Neural crest cell (in vitro differentiated cells): Measurements from ENCODE around the gene LMBRD1. TPM values are rescaled to one million over a fixed set of nuclear protein-coding genes. Genes with fewer than 3 reads are reported as not detected.

Experiments used
- DNase-seq: peaks from one replicate; pipeline ENCODE4 v3.0.0; 2021; ENCODE audit warnings: low read depth, mixed read lengths, low spot score
- H3K27ac Mint-ChIP-seq: one replicate; pipeline ENCODE4 v1.8.0; 2021; ENCODE audit warnings: mild to moderate bottlenecking, mixed read lengths; ENCODE audit not compliant: unreplicated experiment
- H3K27me3 Mint-ChIP-seq: 2 replicates; pipeline ENCODE4 v1.8.0; 2021; ENCODE audit warnings: low read depth, mild to moderate bottlenecking, mixed read lengths
- H3K36me3 Mint-ChIP-seq: 2 replicates; pipeline ENCODE4 v1.8.0; 2021; ENCODE audit warnings: low read depth, mild to moderate bottlenecking, mixed read lengths
- H3K4me1 Mint-ChIP-seq: 2 replicates; pipeline ENCODE4 v1.8.0; 2021; ENCODE audit warnings: mixed read lengths
- H3K4me3 Mint-ChIP-seq: one replicate; pipeline ENCODE4 v1.8.0; 2021; ENCODE audit warnings: mild to moderate bottlenecking, mixed read lengths
- H3K9me3 Mint-ChIP-seq: 2 replicates; pipeline ENCODE4 v1.8.0; 2021; ENCODE audit warnings: mixed read lengths
- total RNA-seq: library from RNA; stranded (reverse); gene quantifications from 2 replicates; pipeline ENCODE4 v1.2.1, GENCODE V29; 2021
- TF ChIP-seq, protein P1 (sequence below): fragments of 200-600 bp; sonication (generic); conservative IDR thresholded peaks from 2 replicates; pipeline ENCODE4 v1.5.0; 2021; ENCODE audit warnings: antibody characterized with exemption, mild to moderate bottlenecking

Gene LMBRD1
- total RNA-seq, 1 donor from 2014 or later = 17.2 TPM

- Mint-ChIP-seq H3K36me3 (peaks cover 7% of the 10 kb centered on the region), H3K9me3 (no peaks in the 10 kb centered on the region), H3K27ac (no peak overlapping the region), H3K4me1 (peaks cover 4% of the 10 kb centered on the region), H3K4me3 (no peak overlapping the region), H3K27me3 (no peaks in the 10 kb centered on the region)
- no peak for DNase-seq
- TF ChIP-seq, protein P1, sequence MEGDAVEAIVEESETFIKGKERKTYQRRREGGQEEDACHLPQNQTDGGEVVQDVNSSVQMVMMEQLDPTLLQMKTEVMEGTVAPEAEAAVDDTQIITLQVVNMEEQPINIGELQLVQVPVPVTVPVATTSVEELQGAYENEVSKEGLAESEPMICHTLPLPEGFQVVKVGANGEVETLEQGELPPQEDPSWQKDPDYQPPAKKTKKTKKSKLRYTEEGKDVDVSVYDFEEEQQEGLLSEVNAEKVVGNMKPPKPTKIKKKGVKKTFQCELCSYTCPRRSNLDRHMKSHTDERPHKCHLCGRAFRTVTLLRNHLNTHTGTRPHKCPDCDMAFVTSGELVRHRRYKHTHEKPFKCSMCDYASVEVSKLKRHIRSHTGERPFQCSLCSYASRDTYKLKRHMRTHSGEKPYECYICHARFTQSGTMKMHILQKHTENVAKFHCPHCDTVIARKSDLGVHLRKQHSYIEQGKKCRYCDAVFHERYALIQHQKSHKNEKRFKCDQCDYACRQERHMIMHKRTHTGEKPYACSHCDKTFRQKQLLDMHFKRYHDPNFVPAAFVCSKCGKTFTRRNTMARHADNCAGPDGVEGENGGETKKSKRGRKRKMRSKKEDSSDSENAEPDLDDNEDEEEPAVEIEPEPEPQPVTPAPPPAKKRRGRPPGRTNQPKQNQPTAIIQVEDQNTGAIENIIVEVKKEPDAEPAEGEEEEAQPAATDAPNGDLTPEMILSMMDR = no peak
Measured at GRCh38 chr6:69735027-69735426, 61.8 kb downstream of the LMBRD1 start.

GRCh38 chr6:69732640-69733039 is 64.2 kb downstream of the LMBRD1 start:
- Mint-ChIP-seq H3K4me3 (no peak overlapping the region), H3K9me3 (no peaks in the 10 kb centered on the region), H3K27ac (no peak overlapping the region), H3K4me1 (peaks cover 4% of the 10 kb centered on the region), H3K36me3 (peaks cover 7% of the 10 kb centered on the region), H3K27me3 (no peaks in the 10 kb centered on the region)
- DNase-seq = no peak
- TF ChIP-seq, protein P1 = peak; percentile 50

DNA sequence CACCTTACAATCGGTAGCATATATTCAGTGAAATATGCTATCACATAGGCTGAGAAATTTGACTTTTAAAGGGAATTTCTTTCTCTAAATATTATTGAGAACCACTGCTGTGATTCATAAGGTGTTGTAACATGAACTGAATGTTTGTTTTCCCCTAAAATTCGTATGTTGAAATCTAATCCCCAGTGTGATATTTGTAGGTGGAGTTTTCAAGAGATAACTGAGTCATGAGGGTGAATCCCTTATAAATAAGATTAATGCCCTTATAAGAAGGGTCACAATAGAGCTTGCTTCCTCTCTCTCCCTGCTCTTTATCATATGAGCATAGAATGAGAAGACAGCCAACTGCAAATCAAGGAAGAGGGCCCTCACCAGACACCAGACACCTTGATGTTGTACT is 64.8 kb downstream of the LMBRD1 start:
- peaks cover 7% of the 10 kb centered on the region for H3K36me3 Mint-ChIP-seq
- no peaks in the 10 kb centered on the region for H3K27me3 Mint-ChIP-seq
- H3K4me1 Mint-ChIP-seq = peaks cover 4% of the 10 kb centered on the region
- H3K4me3 Mint-ChIP-seq = no peak overlapping the region
- no peak for DNase-seq
- TF ChIP-seq, protein P1 = no peak
- no peaks in the 10 kb centered on the region for H3K9me3 Mint-ChIP-seq
- H3K27ac Mint-ChIP-seq = no peak overlapping the region

GRCh38 chr6:69729870-69730449 is 66.8 kb downstream of the LMBRD1 start:
- peaks cover 9% of the 10 kb centered on the region for H3K9me3 Mint-ChIP-seq
- no peaks in the 10 kb centered on the region for H3K27me3 Mint-ChIP-seq

DNA sequence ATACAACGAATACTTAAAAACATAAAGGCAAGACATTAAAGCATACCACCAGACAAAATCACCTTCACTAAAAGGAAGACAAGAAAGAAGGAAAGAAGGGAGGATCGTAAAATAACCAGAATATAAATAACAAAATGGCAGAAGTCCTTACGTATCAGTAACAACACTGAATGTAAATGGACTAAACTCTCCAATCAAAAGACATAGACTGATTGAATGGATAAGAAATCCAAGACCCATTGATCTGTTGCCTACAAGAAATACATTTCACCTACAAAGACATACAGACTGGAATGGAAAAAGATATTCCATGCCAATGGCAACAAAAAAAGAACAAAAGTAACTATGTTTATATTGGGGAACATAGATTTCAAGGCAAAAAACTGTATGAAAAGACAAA is 74.1 kb downstream of the LMBRD1 start:
- TF ChIP-seq, protein P1 = no peak
- no peak overlapping the region for H3K4me3 Mint-ChIP-seq
- no peaks in the 10 kb centered on the region for H3K4me1 Mint-ChIP-seq
- peaks cover 38% of the 10 kb centered on the region for H3K36me3 Mint-ChIP-seq
- no peak overlapping the region for H3K27ac Mint-ChIP-seq
- no peak for DNase-seq
- H3K27me3 Mint-ChIP-seq = no peaks in the 10 kb centered on the region
- H3K9me3 Mint-ChIP-seq = peaks cover 22% of the 10 kb centered on the region

More at GRCh38 chr6:69729870-69730449, 66.8 kb downstream of the LMBRD1 start:
- DNase-seq = no peak
- Mint-ChIP-seq H3K36me3 (peaks cover 11% of the 10 kb centered on the region), H3K4me1 (no peaks in the 10 kb centered on the region), H3K27ac (no peak overlapping the region), H3K4me3 (no peak overlapping the region)
- TF ChIP-seq, protein P1 = peak; percentile 72
